ENCODE measurements around the gene LHCGR. TPM values are rescaled to one million over a fixed set of nuclear protein-coding genes. Genes with fewer than 3 reads are reported as not detected.

LHCGR gene
- total RNA-seq, 1 experiment from 2014 or later = not detected

GRCh38 chr2:48734576-48735303 lies 20.8 kb downstream of the LHCGR start:
- H3K4me3 Mint-ChIP-seq (ENCODE audit: unreplicated experiment) = no peak overlapping the region
- H3K36me3 Mint-ChIP-seq (ENCODE audit: insufficient read depth, unreplicated experiment) = no peaks in the 10 kb centered on the region
- Histone ChIP-seq H3K4me3 (ENCODE audit: low read depth, low read length) (no peak overlapping the region), H3K4me1 (peaks cover 16% of the 10 kb centered on the region), H3K9me3 (no peaks in the 10 kb centered on the region), H3K36me3 (ENCODE audit: control insufficient read depth, insufficient read depth, low read length) (no peaks in the 10 kb centered on the region), H3K27me3 (replicated peaks; ENCODE audit: control insufficient read depth, insufficient read depth, low read length) (no peaks in the 10 kb centered on the region)
- H3K9me3 Mint-ChIP-seq (ENCODE audit: unreplicated experiment) = peaks cover 20% of the 10 kb centered on the region
- H3K4me1 Mint-ChIP-seq (ENCODE audit: low read depth, unreplicated experiment) = peaks cover 33% of the 10 kb centered on the region
- no peak overlapping the region for H3K27ac Mint-ChIP-seq (ENCODE audit: unreplicated experiment)
- BruUV-seq (replicated peaks) = no TSS peak
- H3K27me3 Mint-ChIP-seq (ENCODE audit: insufficient read depth, unreplicated experiment) = peaks cover 11% of the 10 kb centered on the region
- intact Hi-C loops (cut with micrococcal nuclease; ENCODE audit: unreplicated experiment) = no loop called here
- ChIA-PET POLR2A (no interaction called here), CTCF (no interaction called here)
- DNase-seq = peak in 1 of 2 experiments; percentile 28
- no peak for TF ChIP-seq CTCF (IDR thresholded peaks at IDR 0.05; ENCODE audit: insufficient read depth in 1 of 2, low read depth in 1 of 2, low read length in 1 of 2, severe bottlenecking in 1 of 2, unreplicated experiment in 1 of 2)

GRCh38 chr2:48733067-48733503 lies 22.4 kb downstream of the LHCGR start:
- Mint-ChIP-seq H3K4me1 (ENCODE audit: low read depth, unreplicated experiment) (peaks cover 33% of the 10 kb centered on the region), H3K36me3 (ENCODE audit: insufficient read depth, unreplicated experiment) (no peaks in the 10 kb centered on the region), H3K27me3 (ENCODE audit: insufficient read depth, unreplicated experiment) (peaks cover 11% of the 10 kb centered on the region), H3K9me3 (ENCODE audit: unreplicated experiment) (peaks cover 13% of the 10 kb centered on the region), H3K4me3 (ENCODE audit: unreplicated experiment) (no peak overlapping the region), H3K27ac (ENCODE audit: unreplicated experiment) (no peak overlapping the region)
- POLR2A ChIA-PET = no interaction called here
- H3K9me3 ChIP-seq = no peaks in the 10 kb centered on the region
- no peak overlapping the region for H3K4me3 ChIP-seq (ENCODE audit: low read depth, low read length)
- H3K36me3 ChIP-seq (ENCODE audit: control insufficient read depth, insufficient read depth, low read length) = no peaks in the 10 kb centered on the region
- BruUV-seq (replicated peaks) = no TSS peak
- CTCF ChIA-PET = no interaction called here
- no peaks in the 10 kb centered on the region for H3K27me3 ChIP-seq (replicated peaks; ENCODE audit: control insufficient read depth, insufficient read depth, low read length)
- no peak for DNase-seq
- TF ChIP-seq CTCF (IDR thresholded peaks at IDR 0.05; ENCODE audit: insufficient read depth in 1 of 2, low read depth in 1 of 2, low read length in 1 of 2, severe bottlenecking in 1 of 2, unreplicated experiment in 1 of 2) = no peak
- H3K4me1 ChIP-seq = peaks cover 16% of the 10 kb centered on the region
- intact Hi-C loops (cut with micrococcal nuclease; ENCODE audit: unreplicated experiment) = no loop called here

GRCh38 chr2:48728840-48729239 lies 26.7 kb downstream of the LHCGR start:
- H3K4me1 Mint-ChIP-seq (ENCODE audit: low read depth, unreplicated experiment) = peaks cover 8% of the 10 kb centered on the region
- ChIA-PET CTCF (no interaction called here), POLR2A (no interaction called here)
- DNase-seq = no peak
- no TSS peak for BruUV-seq (replicated peaks)
- peaks cover under 1% of the 10 kb centered on the region; the same call in 1 of the 2 replicates for H3K4me1 ChIP-seq
- H3K27me3 Mint-ChIP-seq (ENCODE audit: insufficient read depth, unreplicated experiment) = peaks cover 10% of the 10 kb centered on the region
- no peaks in the 10 kb centered on the region for H3K9me3 ChIP-seq
- no peak overlapping the region for H3K4me3 ChIP-seq (ENCODE audit: low read depth, low read length)
- no peak for TF ChIP-seq CTCF (IDR thresholded peaks at IDR 0.05; ENCODE audit: insufficient read depth in 1 of 2, low read depth in 1 of 2, low read length in 1 of 2, severe bottlenecking in 1 of 2, unreplicated experiment in 1 of 2)
- H3K36me3 ChIP-seq (ENCODE audit: control insufficient read depth, insufficient read depth, low read length) = no peaks in the 10 kb centered on the region
- no peaks in the 10 kb centered on the region for H3K9me3 Mint-ChIP-seq (ENCODE audit: unreplicated experiment)
- no peaks in the 10 kb centered on the region for H3K36me3 Mint-ChIP-seq (ENCODE audit: insufficient read depth, unreplicated experiment)
- H3K4me3 Mint-ChIP-seq (ENCODE audit: unreplicated experiment) = no peak overlapping the region
- H3K27ac Mint-ChIP-seq (ENCODE audit: unreplicated experiment) = no peak overlapping the region
- no peaks in the 10 kb centered on the region for H3K27me3 ChIP-seq (replicated peaks; ENCODE audit: control insufficient read depth, insufficient read depth, low read length)
- intact Hi-C loops (cut with micrococcal nuclease; ENCODE audit: unreplicated experiment) = no loop called here
